ENCODE data around the gene TMEM131L.
"Not testable (repeated sequence)": the region's sequence is repeated elsewhere in the genome, so short reads cannot be mapped to it uniquely, and the experiment has no call there.

The TMEM131L gene

GRCh38 chr4:153582954-153583702 is 117.0 kb downstream of the TMEM131L start:
- DNase-seq, result no peak

DNA sequence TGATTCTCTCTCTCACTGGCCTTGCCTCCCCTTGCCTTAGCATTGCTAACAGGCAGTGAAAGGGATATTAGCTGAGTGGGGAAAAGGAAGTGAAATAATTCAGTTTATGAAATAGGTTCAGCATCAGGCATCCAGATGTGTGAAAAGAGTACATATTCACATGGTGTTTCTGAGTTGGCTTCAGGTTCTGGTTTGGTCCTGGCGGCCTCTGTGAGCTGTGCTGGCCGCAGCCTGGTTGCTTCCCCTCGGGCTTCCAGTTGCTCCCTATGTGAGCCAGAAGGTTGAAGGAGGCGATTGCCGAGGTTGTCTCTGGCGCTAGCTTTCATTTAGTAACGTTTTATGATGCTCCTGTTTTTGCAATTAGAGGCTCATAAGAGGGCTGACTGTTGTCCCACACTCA is 118.9 kb downstream of the TMEM131L start:
- no peak for DNase-seq

DNA sequence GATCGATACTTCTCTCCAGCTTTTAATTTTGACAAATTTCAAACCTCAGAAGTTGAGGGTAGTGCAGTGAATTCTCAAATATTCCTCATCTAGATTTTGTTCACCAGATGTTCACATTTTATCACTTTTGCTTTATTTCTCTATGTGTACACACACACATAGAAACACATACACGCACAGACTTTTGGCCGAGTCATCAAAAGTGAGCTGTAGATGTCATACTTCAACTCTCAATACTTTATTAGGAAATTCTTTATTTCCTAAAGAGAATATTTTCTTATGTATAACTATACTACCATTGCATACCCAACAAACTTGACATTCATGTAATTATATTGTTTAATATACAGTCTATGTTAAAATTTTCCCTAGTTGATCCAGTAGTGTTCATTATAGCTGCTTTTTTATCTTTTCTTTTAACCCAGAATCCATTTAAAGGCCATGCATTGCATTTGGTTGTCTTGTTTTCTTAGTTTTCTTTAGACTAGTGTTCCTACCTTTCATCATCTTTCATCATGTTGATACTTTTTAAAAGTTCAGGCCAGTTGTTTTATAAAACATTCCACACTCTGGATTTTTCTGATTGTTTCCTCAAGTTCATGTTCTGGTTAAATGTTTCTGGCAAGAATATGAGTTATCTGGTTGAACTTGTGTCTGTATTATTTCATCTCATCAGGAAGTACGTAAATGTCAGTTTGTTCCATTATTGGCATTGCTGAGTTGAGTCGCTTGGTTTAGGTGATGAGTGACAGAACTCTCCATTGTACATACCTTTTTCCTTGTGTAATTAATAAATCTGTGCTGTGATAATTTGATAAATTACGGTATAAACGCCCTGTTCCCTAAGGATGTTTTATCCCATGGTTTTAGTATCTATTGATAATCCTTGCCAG is 123.8 kb downstream of the TMEM131L start:
- DNase-seq, result no peak

- no peak for DNase-seq
These were observed 125.3 kb downstream of the TMEM131L start for GRCh38 chr4:153591441-153591840.

DNA sequence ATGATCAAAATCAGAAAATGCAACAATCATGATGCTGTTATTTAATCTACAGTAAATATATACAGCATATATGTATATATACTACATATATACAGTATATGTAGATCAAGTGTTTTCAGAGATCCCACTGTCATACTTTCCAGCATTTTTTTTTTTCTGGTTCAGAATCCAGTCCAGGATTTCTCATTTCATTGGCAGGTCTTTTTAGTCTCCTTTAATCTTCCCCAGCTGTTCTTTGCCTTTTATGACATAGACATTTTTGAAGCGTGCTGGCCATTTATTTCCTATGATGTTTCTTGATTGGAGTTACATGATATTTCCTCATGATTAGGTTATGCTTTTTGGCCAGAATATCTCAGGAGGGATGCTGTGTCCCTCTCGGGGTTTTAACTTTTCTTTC is 125.9 kb downstream of the TMEM131L start:
- no peak for DNase-seq

GRCh38 chr4:153593161-153593560 is 127.0 kb downstream of the TMEM131L start:
- no peak for DNase-seq

DNA sequence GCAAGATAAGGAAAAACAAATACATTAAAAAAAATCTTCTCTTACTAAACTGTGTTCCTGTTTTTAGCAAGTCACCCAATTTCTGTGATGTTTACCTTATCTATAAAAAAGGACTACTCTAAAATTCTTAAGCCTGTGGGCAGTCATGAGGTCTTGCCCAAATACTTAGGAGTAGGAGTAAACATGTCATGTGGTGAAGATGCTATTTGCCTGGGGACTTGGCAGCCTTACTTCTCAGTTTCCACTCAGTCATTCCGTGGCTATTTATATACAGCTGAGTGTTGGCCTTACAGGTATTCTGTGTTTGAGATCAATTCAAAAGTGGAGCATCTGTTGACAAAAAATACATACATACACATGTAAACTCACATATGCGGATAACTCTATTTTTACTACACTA is 128.1 kb downstream of the TMEM131L start:
- no peak for DNase-seq

DNA sequence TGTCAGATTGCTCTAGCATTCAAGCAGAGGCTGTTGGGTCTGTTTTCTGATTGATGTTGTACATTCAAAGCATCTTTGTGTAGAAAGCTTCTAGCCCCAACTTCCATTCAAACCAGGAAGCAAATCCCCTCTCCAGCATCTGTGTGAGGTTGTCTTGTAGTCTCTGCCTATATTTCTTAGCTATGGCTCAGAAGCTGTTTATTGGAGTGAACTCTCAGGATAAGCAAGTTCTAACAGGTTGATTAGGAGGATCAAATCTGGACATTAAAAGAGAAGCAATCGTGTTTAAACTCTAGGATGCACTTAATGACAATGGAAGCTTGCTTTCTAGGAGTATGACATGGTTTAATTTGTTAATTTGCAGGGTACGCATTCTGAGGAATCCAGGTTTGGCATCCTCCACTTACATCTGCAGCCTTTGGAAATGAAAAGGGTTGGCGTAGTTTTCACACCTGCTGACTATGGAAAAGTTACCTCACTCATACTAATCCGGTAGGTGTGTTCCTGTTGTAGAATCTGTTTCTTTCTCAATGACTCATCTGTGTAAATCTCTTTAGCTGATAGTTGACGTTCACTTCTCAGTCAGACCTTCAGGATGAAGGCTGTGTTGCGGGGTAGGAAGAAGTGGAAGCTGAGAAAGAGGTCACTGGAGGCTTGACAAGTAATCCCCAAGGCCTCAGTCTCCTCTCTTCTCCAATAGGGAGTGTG is 129.9 kb downstream of the TMEM131L start:
- no peak for DNase-seq

DNA sequence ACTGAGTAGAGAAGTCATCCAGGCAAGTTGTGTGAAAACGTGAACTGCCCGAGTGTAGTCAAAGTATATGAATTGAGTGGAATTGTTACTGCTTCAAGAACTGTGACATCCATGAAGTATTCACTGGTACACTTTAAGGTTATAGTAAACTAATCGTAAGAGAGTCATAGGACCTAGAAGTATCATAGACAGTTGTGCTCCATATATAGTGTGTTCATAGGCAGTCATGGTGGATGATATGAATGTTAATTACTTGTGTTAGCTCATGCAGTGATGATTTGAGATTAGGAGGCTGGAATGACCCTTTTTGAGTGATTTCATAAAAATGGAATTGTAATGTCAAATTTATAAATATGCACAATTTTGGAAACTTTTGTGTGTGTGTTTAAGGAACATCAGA is 136.6 kb downstream of the TMEM131L start:
- DNase-seq, result no peak

GRCh38 chr4:153603258-153603657 is 137.1 kb downstream of the TMEM131L start:
- no peak for DNase-seq

DNA sequence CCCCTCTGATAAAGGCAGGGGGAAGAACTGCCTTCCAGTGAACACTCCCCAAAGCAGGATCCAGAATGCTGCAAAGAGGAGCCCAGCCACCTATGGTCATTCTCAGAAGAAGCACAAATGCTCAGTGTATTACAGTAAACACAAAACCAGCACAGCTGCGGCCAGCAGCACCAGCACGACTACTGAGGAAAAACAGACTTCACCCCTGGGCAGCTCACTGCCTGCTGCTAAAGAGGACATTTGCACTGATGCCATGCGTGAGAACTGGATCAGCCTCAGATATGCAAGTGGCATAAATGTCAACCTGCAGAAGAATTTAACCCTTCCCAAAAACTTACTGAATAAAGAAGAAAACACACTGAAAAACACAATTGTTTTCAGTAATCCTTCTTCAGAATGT is 137.7 kb downstream of the TMEM131L start:
- DNase-seq, result no peak

DNA sequence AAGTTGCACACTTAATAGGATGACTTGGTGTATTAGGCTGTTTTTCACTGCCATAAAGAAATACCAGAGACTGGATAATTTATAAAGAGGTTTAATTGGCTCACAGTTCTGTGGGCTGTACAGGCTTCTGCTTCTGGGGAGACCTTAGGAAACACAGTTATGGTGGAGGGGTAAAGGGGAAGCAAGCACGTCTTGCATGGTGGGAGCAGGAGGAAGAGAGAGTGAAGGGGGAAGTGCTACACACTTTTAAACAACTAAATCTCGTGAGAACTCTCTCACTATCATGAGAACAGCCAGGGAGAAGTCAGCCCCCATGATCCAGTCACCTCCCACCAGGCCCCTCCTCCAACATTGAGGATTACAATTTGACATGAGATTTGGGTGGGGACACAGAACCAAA is 142.9 kb downstream of the TMEM131L start:
- not testable (repeated sequence) for DNase-seq

- no peak for DNase-seq
These were observed 144.6 kb downstream of the TMEM131L start for GRCh38 chr4:153610623-153611376.

DNA sequence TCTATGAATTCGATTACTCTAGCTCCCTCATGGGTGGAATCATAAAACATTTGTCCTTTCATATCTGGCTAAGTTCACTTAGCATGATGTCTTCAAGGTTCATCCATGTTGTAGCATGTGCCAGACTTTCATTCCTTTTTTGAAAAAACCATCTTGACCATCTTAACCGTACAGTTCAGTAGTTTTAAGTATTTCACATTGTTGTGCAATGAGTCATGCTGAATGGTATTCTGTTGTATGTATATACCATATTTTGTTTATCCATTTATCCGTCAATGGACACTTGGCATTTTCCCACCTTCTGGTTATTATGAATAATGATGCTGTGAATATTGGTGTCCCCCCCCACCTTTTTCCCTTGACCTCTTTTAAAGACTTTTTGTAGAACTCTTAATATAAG is 145.5 kb downstream of the TMEM131L start:
- no peak for DNase-seq

GRCh38 chr4:153612878-153613277 is 146.7 kb downstream of the TMEM131L start:
- DNase-seq, result no peak

- no peak for DNase-seq
These were observed 149.9 kb downstream of the TMEM131L start for GRCh38 chr4:153616006-153616555.

- DNase-seq, result no peak
These were observed 152.7 kb downstream of the TMEM131L start for GRCh38 chr4:153618833-153619232.

DNA sequence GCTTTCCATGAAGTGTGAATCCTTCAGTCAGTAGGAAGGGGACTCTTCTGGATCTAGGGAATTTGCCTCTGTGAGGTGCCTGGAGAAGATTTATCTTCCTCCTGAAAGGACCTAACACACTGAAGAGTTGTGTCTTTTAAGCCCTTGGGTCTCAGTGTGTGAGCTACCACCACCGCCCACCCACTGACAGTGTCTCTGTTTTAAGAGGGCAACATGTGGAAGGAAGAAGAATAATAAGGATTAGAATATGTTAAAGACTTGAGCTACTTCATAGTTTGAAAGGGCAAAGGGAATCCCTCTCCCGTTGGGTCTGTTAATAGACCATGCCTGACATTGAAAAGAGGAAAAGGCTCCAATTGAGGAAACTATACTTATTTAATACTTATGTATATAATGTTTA is 153.7 kb downstream of the TMEM131L start:
- DNase-seq, result no peak

GRCh38 chr4:153620352-153620751 is 154.2 kb downstream of the TMEM131L start:
- no peak for DNase-seq

GRCh38 chr4:153622093-153622492 is 155.9 kb downstream of the TMEM131L start:
- DNase-seq, result no peak

DNA sequence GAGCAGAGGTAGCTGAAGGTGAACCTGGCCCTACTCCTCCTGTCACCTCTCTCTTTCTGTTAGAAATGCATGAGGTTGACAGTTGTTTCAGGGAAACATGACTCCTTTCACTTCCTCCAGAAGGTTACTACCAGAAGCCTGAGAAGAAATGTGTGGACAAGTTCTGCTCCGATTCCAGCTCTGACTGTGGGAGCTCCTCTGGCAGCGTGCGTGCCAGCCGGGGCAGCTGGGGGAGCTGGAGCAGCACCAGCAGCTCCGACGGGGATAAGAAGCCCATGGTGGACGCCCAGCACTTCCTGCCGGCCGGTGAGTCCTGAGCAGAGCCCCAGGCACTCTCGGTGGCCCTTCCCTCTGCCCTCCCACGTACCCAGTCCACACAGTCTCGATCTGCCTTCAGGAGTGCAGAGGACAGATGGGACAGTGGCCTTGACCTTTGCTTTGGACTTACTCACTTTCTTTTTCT is 156.6 kb downstream of the TMEM131L start:
- no peak for DNase-seq

DNA sequence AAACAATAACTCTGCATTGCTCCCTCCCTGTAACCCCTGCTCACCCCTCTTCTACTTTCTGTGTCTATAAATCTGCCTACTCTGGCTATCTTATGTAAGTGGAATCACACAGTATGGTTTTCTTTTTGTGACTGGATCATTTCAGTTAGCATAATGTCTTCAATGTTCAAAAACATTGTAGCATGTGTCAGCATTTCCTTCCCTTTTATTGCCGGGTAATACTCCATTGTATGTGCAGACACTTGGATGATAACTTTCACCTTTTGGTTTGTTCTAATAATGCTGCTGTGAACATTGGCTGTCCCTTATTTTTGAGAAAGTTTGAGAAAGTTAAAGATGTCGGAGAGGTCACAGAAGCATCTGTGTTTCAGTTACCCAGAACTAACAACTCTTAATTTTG is 157.3 kb downstream of the TMEM131L start:
- DNase-seq, result no peak
